ENCODE measurements around the gene PTPRN2.
A peak's percentile ranks its signal among the peaks of the same experiment; 100 is the strongest.

PTPRN2 gene

DNA sequence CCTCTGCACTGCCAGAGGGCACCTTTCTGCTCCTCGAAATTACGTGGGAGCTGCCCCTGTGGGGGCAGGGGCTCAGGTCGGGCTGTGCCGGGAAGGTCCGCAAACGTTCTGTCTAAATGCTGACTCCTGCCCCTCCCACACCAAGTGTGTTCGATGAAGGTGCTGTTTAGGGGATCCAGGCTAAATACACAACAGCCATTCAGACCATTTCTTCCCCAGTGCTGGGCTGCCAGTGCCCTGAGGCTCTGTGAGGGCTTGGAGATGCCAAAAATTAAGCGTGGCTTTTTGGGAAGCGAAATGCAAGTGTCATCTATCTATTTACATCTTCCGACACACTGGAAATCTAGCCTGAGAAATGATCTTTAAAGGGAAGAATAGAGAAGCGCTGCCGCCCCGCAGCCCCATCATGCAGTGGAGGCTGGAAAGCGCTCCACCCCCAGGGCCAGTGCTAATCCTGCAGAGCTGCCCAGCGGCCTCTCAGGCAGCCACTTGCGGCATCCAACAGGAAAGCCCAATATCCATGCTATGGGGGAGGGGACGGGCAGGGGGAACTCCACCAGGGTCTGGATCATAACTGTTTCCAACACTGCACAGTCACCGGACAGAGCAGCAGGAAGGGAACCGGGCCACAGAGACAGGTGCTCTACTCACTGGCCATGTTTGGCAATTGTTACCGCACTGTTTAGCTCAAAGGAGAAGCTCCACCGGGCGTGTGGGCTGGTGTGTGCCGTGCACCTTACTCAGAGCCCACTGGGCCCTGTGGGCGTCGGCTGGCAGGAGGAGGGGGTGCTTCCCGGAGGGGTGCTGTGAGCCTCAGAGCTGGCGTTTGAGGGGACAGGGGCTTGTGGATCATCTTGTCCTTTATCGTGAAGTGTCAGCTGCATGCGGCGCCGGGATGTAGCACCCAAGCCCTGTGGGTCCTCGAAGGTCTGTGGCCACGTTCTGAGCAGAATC is 1045.3 kb downstream of the PTPRN2 start:
- DNase-seq (no peak), ATAC-seq (replicated peaks) (no peak)
- no peaks in the 10 kb centered on the region for H3K9me3 Mint-ChIP-seq
- peaks cover 5 to 6% of the 10 kb centered on the region in 2 donors for H3K4me1 Mint-ChIP-seq (ENCODE audit: low read depth in 2 of 2)
- no peaks in the 10 kb centered on the region for H3K36me3 Mint-ChIP-seq (ENCODE audit: insufficient read depth)
- H3K27me3 Mint-ChIP-seq: peaks cover 5 to 22% of the 10 kb centered on the region in 2 donors
- no peak overlapping the region for H3K4me3 Mint-ChIP-seq
- no peak overlapping the region for H3K27ac Mint-ChIP-seq

DNA sequence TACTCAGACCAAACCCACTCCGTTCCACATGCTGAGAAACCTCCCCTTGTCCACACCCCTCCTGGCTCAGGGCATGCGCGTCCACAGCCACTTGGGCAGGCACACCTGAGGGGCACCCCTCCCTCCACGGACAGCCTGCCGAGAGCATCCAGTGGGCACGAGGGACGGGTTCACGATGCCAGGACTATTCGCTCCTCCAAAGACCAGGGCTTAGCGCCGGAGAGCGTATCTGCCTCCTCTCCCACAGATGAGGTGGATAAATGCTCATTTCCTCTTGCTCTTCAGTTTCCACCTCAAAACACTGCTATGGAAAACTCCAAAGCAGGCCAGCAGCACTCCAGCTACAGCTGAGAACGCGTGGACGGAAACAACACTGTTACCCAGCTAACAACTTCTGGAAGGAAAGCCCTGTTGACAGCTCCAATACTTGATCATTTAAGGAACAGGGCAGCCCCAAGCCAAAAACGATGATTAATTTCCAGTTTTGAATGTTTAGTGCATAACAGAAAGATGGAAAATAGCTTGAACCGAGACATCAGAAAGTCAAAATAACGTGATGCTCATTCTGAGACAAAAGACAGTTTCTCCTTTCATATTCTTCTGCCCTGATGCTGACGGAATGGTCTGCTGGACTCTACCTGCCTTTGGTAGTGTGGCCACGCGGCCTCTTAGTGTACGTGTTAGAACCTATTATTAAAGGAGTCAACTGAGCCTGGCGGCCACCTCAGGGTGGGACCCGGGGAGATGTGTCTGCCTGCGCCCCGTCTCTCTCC is 1046.1 kb downstream of the PTPRN2 start:
- no peak for ATAC-seq (replicated peaks)
- H3K27me3 Mint-ChIP-seq: peaks cover 5 to 22% of the 10 kb centered on the region in 2 donors
- no peaks in the 10 kb centered on the region for H3K9me3 Mint-ChIP-seq
- H3K27ac Mint-ChIP-seq: peak overlapping the region in 1 of 2 donors; percentile 22
- peaks cover 5 to 6% of the 10 kb centered on the region in 2 donors for H3K4me1 Mint-ChIP-seq (ENCODE audit: low read depth in 2 of 2)
- no peak overlapping the region for H3K4me3 Mint-ChIP-seq
- H3K36me3 Mint-ChIP-seq (ENCODE audit: insufficient read depth): no peaks in the 10 kb centered on the region
- no peak for DNase-seq

GRCh38 chr7:157540606-157541294 is 1046.9 kb downstream of the PTPRN2 start:
- DNase-seq (no peak), ATAC-seq (replicated peaks) (no peak)
- Mint-ChIP-seq H3K27me3 (peaks cover 5 to 22% of the 10 kb centered on the region in 2 donors), H3K4me3 (no peak overlapping the region), H3K9me3 (no peaks in the 10 kb centered on the region), H3K36me3 (ENCODE audit: insufficient read depth) (no peaks in the 10 kb centered on the region), H3K4me1 (ENCODE audit: low read depth in 2 of 2) (peaks cover 5 to 6% of the 10 kb centered on the region in 2 donors), H3K27ac (no peak overlapping the region)

DNA sequence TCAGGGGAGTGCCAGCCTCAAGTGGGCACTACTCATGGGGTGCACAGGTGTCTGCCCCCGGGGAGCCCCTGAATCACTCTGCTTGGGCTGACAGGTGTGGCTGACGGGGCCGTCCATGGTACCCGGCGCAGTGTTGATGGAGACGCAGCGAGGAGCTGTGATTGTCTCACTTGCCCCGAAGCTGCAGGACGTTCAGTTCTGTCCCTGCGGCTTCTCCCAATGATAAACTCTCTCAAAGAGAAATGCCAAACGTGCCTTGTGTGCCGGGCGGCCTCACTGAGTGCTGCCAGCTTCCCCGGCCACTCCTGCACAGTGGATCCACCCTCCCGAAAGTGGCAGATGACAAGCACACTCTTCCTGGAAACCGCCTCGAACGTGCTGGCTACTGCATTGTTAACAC is 1047.6 kb downstream of the PTPRN2 start:
- no peak for DNase-seq
- no peak overlapping the region for H3K4me3 Mint-ChIP-seq
- peaks cover 5 to 6% of the 10 kb centered on the region in 2 donors for H3K4me1 Mint-ChIP-seq (ENCODE audit: low read depth in 2 of 2)

DNA sequence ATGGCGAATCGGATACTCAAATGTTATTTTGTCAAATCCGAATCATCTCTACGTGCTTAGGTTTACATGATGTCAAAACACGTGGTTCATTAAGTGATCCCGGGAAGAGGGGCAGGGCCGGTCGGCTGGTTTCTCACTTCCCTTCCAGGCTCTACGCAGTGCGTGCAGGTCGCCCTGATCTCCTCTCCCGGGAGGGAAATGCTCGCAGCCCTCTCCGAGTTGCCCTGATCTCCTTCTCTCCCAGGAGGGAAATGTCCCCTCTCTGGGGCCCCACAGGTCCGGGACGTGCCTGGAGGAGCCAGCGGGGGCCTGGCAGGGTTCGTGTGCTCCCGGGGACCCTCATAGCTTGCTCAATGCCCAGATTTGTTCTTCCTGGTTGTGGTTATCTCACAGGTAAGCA is 1048.1 kb downstream of the PTPRN2 start:
- Mint-ChIP-seq H3K27ac (no peak overlapping the region), H3K27me3 (peaks cover 5 to 22% of the 10 kb centered on the region in 2 donors), H3K4me1 (ENCODE audit: low read depth in 2 of 2) (peaks cover 2 to 3% of the 10 kb centered on the region in 2 donors), H3K4me3 (no peak overlapping the region), H3K9me3 (no peaks in the 10 kb centered on the region), H3K36me3 (ENCODE audit: insufficient read depth) (no peaks in the 10 kb centered on the region)
- no peak for ATAC-seq (replicated peaks)
- DNase-seq: no peak

More for the DNA sequence above, 1047.6 kb downstream of the PTPRN2 start:
- Mint-ChIP-seq H3K36me3 (ENCODE audit: insufficient read depth) (no peaks in the 10 kb centered on the region), H3K27ac (no peak overlapping the region), H3K27me3 (peaks cover 5 to 22% of the 10 kb centered on the region in 2 donors), H3K9me3 (no peaks in the 10 kb centered on the region)
- ATAC-seq (replicated peaks): no peak

DNA sequence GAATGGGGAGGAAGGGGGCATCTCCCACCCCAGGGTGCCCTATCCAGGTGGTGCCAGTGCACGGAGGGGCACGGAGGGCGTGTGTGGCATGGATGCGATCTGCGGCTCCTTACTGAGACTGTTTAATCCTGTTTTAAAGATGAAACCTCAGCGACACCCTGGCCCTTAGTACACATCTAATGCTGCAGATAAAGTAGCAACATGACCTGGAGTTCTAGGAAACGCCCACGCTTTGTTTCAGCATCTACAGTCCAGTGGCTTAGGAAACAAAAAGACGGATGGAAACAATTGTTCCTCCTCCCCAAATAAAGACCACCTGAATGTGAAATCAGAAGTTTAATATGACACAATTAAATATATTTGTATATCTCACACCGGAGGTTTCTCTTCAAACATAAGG is 1048.9 kb downstream of the PTPRN2 start:
- Mint-ChIP-seq H3K27me3 (peaks cover 5 to 22% of the 10 kb centered on the region in 2 donors), H3K36me3 (ENCODE audit: insufficient read depth) (no peaks in the 10 kb centered on the region), H3K4me1 (ENCODE audit: low read depth in 2 of 2) (no peaks in the 10 kb centered on the region), H3K4me3 (no peak overlapping the region), H3K27ac (no peak overlapping the region), H3K9me3 (no peaks in the 10 kb centered on the region)
- no peak for DNase-seq
- no peak for ATAC-seq (replicated peaks)

DNA sequence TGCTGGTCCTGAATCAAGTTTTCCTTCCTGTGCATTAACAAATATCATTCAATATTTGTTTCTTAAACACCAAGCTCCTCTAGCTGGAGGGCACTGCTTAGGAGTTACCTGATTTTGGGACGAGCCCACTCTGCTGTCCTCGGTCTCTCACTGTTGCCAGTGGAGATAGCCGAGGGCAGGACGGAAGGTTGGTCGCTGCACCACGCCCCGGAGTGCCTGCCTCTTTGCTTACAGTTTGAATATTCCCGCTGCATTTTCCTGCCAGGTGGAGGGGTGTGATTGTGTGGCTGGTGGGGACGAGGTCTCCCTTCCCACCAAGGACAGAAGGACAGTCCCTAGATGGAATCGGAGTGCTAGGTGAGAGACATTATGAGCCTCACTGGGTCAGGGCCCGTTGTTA is 1049.3 kb downstream of the PTPRN2 start:
- no peaks in the 10 kb centered on the region for H3K4me1 Mint-ChIP-seq (ENCODE audit: low read depth in 2 of 2)
- peaks cover 5 to 22% of the 10 kb centered on the region in 2 donors for H3K27me3 Mint-ChIP-seq
- H3K4me3 Mint-ChIP-seq: no peak overlapping the region
- H3K9me3 Mint-ChIP-seq: peaks cover 0 to under 1% of the 10 kb centered on the region in 2 donors
- H3K36me3 Mint-ChIP-seq (ENCODE audit: insufficient read depth): no peaks in the 10 kb centered on the region
- DNase-seq: no peak
- no peak for ATAC-seq (replicated peaks)
- no peak overlapping the region for H3K27ac Mint-ChIP-seq

DNA sequence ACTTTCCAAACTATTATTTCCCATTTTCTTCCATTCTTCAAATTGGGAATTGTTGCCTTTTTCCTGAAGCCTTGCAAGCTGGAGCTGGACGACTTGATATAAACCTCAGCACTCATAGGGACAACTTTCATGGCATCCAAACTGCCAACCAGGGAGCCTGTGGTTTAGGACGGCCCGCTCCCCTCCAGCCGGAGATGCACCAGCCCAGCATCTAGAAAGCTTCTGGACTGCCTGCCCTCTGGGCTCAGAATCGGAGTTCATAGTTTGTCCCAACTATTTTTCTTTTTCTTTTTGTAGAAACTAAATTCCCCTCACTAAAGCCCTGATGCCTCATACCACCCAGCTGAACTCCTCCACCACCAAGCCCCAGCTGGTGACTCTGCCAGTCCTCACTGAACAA is 1050.6 kb downstream of the PTPRN2 start:
- Mint-ChIP-seq H3K27me3 (peaks cover 5 to 22% of the 10 kb centered on the region in 2 donors), H3K36me3 (ENCODE audit: insufficient read depth) (no peaks in the 10 kb centered on the region), H3K27ac (no peak overlapping the region), H3K4me1 (ENCODE audit: low read depth in 2 of 2) (no peaks in the 10 kb centered on the region), H3K4me3 (no peak overlapping the region), H3K9me3 (peaks cover 2 to 6% of the 10 kb centered on the region in 2 donors)
- ATAC-seq (replicated peaks) (no peak), DNase-seq (no peak)

DNA sequence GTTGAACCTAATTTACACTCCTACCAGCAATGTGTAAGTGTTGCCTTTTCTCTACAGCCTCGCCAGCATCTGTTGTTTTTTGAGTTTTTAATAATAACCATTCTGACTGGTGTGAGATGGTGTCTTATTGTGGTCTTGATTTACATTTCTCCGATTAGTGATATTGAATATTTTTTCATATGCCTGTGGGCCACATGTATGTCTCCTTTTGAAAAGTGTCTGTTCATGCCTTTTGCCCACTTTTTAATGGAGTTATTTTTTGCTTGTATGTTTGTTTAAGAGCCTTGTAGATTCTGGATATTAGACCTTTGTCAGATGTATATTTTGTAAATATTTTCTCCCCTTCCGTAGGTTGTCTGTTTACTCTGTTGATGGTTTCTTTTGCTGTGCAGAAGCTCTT is 1055.6 kb downstream of the PTPRN2 start:
- H3K27ac Mint-ChIP-seq: no peak overlapping the region
- no peak for DNase-seq

DNA sequence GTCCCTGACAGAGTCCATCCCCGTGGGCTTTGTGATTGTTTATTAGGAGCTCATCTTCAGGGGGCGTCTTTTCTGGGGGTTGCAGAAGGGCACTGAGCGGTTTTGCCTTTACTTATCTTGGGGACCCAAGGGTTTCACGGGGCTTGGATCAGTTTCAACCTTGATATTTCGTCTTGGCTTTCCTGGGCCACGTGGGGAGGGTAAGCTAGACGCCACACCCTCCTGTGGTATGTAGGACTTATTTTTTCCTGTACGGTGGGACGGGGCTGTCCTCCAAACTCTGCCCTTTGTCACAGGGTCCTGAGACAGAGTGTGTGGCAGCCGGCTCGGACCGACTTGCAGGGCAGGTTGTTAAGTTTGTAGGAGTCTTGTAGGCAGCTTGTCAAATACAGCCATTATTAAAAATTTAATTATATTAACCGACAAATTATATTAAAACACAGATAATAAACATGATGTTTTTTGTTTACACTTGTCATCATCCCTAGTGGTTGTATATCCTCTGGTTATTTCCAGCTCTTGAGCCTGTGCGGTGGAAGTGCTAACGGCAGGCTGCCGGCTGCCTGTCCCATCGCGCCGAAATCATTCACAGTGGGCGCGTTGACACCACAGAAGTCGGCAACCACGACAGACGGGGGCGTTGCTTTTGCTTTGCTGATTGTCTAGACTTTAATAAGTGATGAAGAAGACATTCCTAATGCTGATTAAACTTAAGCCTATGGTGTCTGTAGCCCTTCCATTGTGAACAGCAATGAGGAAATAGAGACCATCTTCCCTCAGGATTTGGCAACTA is 1057.7 kb downstream of the PTPRN2 start:
- peaks cover 2 to 13% of the 10 kb centered on the region in 2 donors for H3K9me3 Mint-ChIP-seq
- H3K4me1 Mint-ChIP-seq (ENCODE audit: low read depth in 2 of 2): no peaks in the 10 kb centered on the region
- no peak overlapping the region for H3K4me3 Mint-ChIP-seq
- ATAC-seq (replicated peaks): no peak
- H3K27ac Mint-ChIP-seq: no peak overlapping the region
- DNase-seq: no peak
- no peaks in the 10 kb centered on the region for H3K36me3 Mint-ChIP-seq (ENCODE audit: insufficient read depth)
- peaks cover 6 to 16% of the 10 kb centered on the region in 2 donors for H3K27me3 Mint-ChIP-seq

More for the DNA sequence above, 1055.6 kb downstream of the PTPRN2 start:
- H3K4me1 Mint-ChIP-seq (ENCODE audit: low read depth in 2 of 2): no peaks in the 10 kb centered on the region
- no peaks in the 10 kb centered on the region for H3K27me3 Mint-ChIP-seq
- H3K36me3 Mint-ChIP-seq (ENCODE audit: insufficient read depth): no peaks in the 10 kb centered on the region
- H3K9me3 Mint-ChIP-seq: peaks cover 2 to 13% of the 10 kb centered on the region in 2 donors
- no peak for ATAC-seq (replicated peaks)
- H3K4me3 Mint-ChIP-seq: no peak overlapping the region

DNA sequence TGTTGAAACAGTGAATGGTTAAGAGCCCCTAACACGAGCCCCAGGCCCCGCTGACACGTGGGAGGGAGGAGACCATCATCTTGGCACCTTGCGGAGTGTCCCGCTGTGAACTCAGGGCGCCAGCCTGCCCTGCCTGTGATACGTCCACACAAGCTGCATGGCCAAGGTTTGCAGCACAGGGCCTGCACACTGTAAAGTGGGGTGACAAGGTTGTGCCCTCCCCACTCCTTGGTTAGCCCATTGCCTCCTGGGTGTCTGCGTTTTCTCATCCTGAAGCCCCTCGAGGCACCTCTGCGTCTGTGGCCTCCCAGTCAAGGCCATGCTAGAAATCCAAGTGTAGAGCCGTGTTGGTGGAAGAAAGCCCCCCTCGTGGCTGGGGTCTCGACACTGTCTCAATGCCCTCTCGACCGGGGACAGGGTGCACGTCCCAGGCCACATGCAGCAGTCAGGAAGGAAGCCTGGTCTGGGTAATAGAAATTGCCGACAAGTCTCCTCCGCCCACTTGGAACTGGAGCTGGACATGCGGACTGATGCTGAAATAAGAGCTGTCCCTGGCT is 1058.8 kb downstream of the PTPRN2 start:
- Mint-ChIP-seq H3K9me3 (peaks cover 2 to 13% of the 10 kb centered on the region in 2 donors), H3K4me3 (no peak overlapping the region), H3K27ac (no peak overlapping the region), H3K4me1 (ENCODE audit: low read depth in 2 of 2) (no peaks in the 10 kb centered on the region), H3K36me3 (ENCODE audit: insufficient read depth) (no peaks in the 10 kb centered on the region), H3K27me3 (peaks cover 13 to 16% of the 10 kb centered on the region in 2 donors)
- ATAC-seq (replicated peaks): no peak
- no peak for DNase-seq

GRCh38 chr7:157527686-157528085 is 1059.9 kb downstream of the PTPRN2 start:
- no peaks in the 10 kb centered on the region for H3K36me3 Mint-ChIP-seq (ENCODE audit: insufficient read depth)
- no peak overlapping the region for H3K4me3 Mint-ChIP-seq
- H3K27me3 Mint-ChIP-seq: peaks cover 13 to 16% of the 10 kb centered on the region in 2 donors
- H3K9me3 Mint-ChIP-seq: peaks cover 0 to 13% of the 10 kb centered on the region in 2 donors
- DNase-seq (no peak), ATAC-seq (replicated peaks) (no peak)
- no peaks in the 10 kb centered on the region for H3K4me1 Mint-ChIP-seq (ENCODE audit: low read depth in 2 of 2)
- H3K27ac Mint-ChIP-seq: no peak overlapping the region

Data from effector memory CD8-positive, alpha-beta T cell (primary cell).